Neuronal stem cell (in vitro differentiated cells): Measurements from ENCODE around the gene TOE1.

Experiments used
- DNase-seq: peaks from one replicate; pipeline ENCODE4 v3.0.0-alpha.2; 2013; ENCODE audit warnings: low spot score
- H2AFZ ChIP-seq: one replicate; pipeline ENCODE4 v1.6.1; 2013; ENCODE audit warnings: mild to moderate bottlenecking, low read length, inconsistent platforms
- H2AK5ac ChIP-seq: 2 replicates; pipeline ENCODE4 v1.6.1; 2013; ENCODE audit warnings: low read depth, mild to moderate bottlenecking, inconsistent platforms, low read length, moderate library complexity, mixed read lengths
- H2BK120ac ChIP-seq: 2 replicates; pipeline ENCODE4 v1.6.1; 2013; ENCODE audit warnings: low read depth, mild to moderate bottlenecking, inconsistent platforms, low read length, moderate library complexity, mixed read lengths
- H2BK12ac ChIP-seq: one replicate; pipeline ENCODE4 v1.6.1; 2013; ENCODE audit warnings: low read length, inconsistent platforms
- H2BK15ac ChIP-seq: 2 replicates; pipeline ENCODE4 v1.6.1; 2013; ENCODE audit warnings: mild to moderate bottlenecking, low read length, inconsistent platforms, mixed read lengths
- H2BK5ac ChIP-seq: one replicate; pipeline ENCODE4 v1.6.1; 2013; ENCODE audit warnings: inconsistent platforms, mild to moderate bottlenecking, low read length, moderate library complexity
- H3K14ac ChIP-seq: one replicate; pipeline ENCODE4 v1.6.1; 2013; ENCODE audit warnings: low read length, inconsistent platforms
- H3K18ac ChIP-seq: 2 replicates; pipeline ENCODE4 v1.6.1; 2013; ENCODE audit warnings: low read length, inconsistent platforms
- H3K23ac ChIP-seq: 2 replicates; pipeline ENCODE4 v1.6.1; 2013; ENCODE audit warnings: low read depth, mild to moderate bottlenecking, mixed read lengths, low read length, inconsistent platforms; ENCODE audit not compliant: poor library complexity
- H3K27ac ChIP-seq: replicated peaks from 3 replicates; pipeline ENCODE4 v1.5.1; 2013; ENCODE audit warnings: low read length, inconsistent platforms
- H3K27me3 ChIP-seq, 3 experiments: 2 replicates each; pipeline ENCODE4 v1.6.1; 2013; ENCODE audit warnings: low read length in 3 of 3, mild to moderate bottlenecking in 2 of 3, inconsistent platforms in 1 of 3, low read depth in 1 of 3, mixed read lengths in 1 of 3, moderate library complexity in 1 of 3; ENCODE audit not compliant: control insufficient read depth in 3 of 3, insufficient read depth in 3 of 3
- H3K36me3 ChIP-seq, 2 donors: replicated peaks in 1 of 2; 2 replicates each; pipeline ENCODE4 v1.6.1; 2013; ENCODE audit warnings: low read length in 2 of 2; ENCODE audit not compliant: control insufficient read depth in 2 of 2, insufficient read depth in 2 of 2
- H3K4ac ChIP-seq: 2 replicates; pipeline ENCODE4 v1.6.1; 2013; ENCODE audit warnings: inconsistent platforms, mild to moderate bottlenecking, low read length, moderate library complexity
- H3K4me1 ChIP-seq, 2 donors: 1 replicate in 1 of 2; 2 replicates in 1 of 2; pipeline ENCODE4 v1.6.1; 2013; ENCODE audit warnings: low read length in 2 of 2, low read depth in 1 of 2; ENCODE audit not compliant: control insufficient read depth in 2 of 2, insufficient read depth in 1 of 2
- H3K4me2 ChIP-seq: one replicate; pipeline ENCODE4 v1.6.1; 2013; ENCODE audit warnings: mild to moderate bottlenecking, low read length, inconsistent platforms; ENCODE audit not compliant: insufficient read depth, poor library complexity, severe bottlenecking
- H3K4me3 ChIP-seq, 2 donors: 2 replicates each; pipeline ENCODE4 v1.5.1; 2013; ENCODE audit warnings: low read length in 2 of 2, mild to moderate bottlenecking in 2 of 2, inconsistent platforms in 1 of 2, moderate library complexity in 1 of 2
- H3K79me1 ChIP-seq: one replicate; pipeline ENCODE4 v1.6.1; 2013; ENCODE audit warnings: low read depth, mild to moderate bottlenecking, inconsistent platforms, low read length, moderate library complexity
- H3K9ac ChIP-seq: one replicate; pipeline ENCODE4 v1.6.1; 2013; ENCODE audit warnings: mild to moderate bottlenecking, low read depth, low read length, inconsistent platforms; ENCODE audit not compliant: poor library complexity
- H3K9me3 ChIP-seq, 2 donors: replicated peaks in 1 of 2; 2 replicates each; pipeline versions ENCODE3 to v1.6.1; 2013; ENCODE audit warnings: low read length in 2 of 2, mild to moderate bottlenecking in 2 of 2, inconsistent platforms in 1 of 2, low read depth in 1 of 2, mixed read lengths in 1 of 2, moderate library complexity in 1 of 2; ENCODE audit not compliant: control insufficient read depth in 2 of 2, insufficient read depth in 1 of 2
- H4K8ac ChIP-seq: one replicate; pipeline ENCODE4 v1.6.1; 2013; ENCODE audit warnings: low read depth, mild to moderate bottlenecking, inconsistent platforms, low read length, moderate library complexity
- H4K91ac ChIP-seq: one replicate; pipeline ENCODE4 v1.6.1; 2013; ENCODE audit warnings: low read length, low read depth, mild to moderate bottlenecking, inconsistent platforms; ENCODE audit not compliant: poor library complexity
- WGBS, 2 donors: extraction: QIAGEN DNeasy Blood & Tissue Kit; methylation state at CpG; one replicate each; pipeline ENCODE4 v1.1.7; 2013; ENCODE audit warnings: missing lambda C conversion rate in 2 of 2, mixed read lengths in 1 of 2; ENCODE audit not compliant: insufficient read length in 2 of 2, insufficient replicate concordance in 1 of 2; ENCODE audit errors: extremely low coverage in 2 of 2; 5-methylcytosine and 5-hydroxymethylcytosine counted together

Gene TOE1

GRCh38 chr1:45321444-45321843 is 18.5 kb upstream of the TOE1 start:
- no peak overlapping the region for H3K4me3 ChIP-seq
- H3K4me2 ChIP-seq = no peak overlapping the region
- no peak overlapping the region for H3K23ac ChIP-seq
- H3K14ac ChIP-seq = no peak overlapping the region
- peaks cover 0 to 9% of the 10 kb centered on the region in 2 donors for H3K4me1 ChIP-seq
- H3K27ac ChIP-seq = no peak overlapping the region
- H4K91ac ChIP-seq = no peak overlapping the region
- H2BK15ac ChIP-seq = no peak overlapping the region
- peaks cover 0 to 2% of the 10 kb centered on the region in 2 donors for H3K36me3 ChIP-seq
- peaks cover 0 to 5% of the 10 kb centered on the region in 2 donors for H3K9me3 ChIP-seq
- H3K4ac ChIP-seq = no peak overlapping the region
- no peak overlapping the region for H3K18ac ChIP-seq
- H3K9ac ChIP-seq = no peak overlapping the region
- WGBS, 2 donors = no CpG with 5 or more reads among the region's 5 CpGs
- no peaks in the 10 kb centered on the region for H3K27me3 ChIP-seq
- H3K79me1 ChIP-seq = no peaks in the 10 kb centered on the region
- no peak overlapping the region for H2BK120ac ChIP-seq
- H2BK12ac ChIP-seq = no peak overlapping the region
- no peak overlapping the region for H2AFZ ChIP-seq
- no peak overlapping the region for H4K8ac ChIP-seq
- DNase-seq = no peak
- no peak overlapping the region for H2AK5ac ChIP-seq
- H2BK5ac ChIP-seq = no peak overlapping the region

- Histone ChIP-seq H2BK5ac (no peak overlapping the region), H3K4ac (no peak overlapping the region), H4K8ac (no peak overlapping the region), H4K91ac (no peak overlapping the region), H2BK12ac (no peak overlapping the region), H3K4me2 (no peak overlapping the region), H3K9ac (no peak overlapping the region), H3K9me3 (peaks cover 0 to 5% of the 10 kb centered on the region in 2 donors), H3K36me3 (peaks cover 0 to 7% of the 10 kb centered on the region in 2 donors), H3K79me1 (peaks cover 4% of the 10 kb centered on the region), H3K23ac (no peak overlapping the region), H3K27me3 (no peaks in the 10 kb centered on the region), H2BK120ac (no peak overlapping the region), H2AK5ac (no peak overlapping the region), H3K14ac (no peak overlapping the region), H3K4me1 (peaks cover 0 to 9% of the 10 kb centered on the region in 2 donors), H3K18ac (no peak overlapping the region), H3K27ac (no peak overlapping the region), H2AFZ (no peak overlapping the region), H2BK15ac (no peak overlapping the region), H3K4me3 (no peak overlapping the region)
- DNase-seq = no peak
- WGBS, 2 donors = no CpG with 5 or more reads among the region's 10 CpGs
These were observed 17.4 kb upstream of the TOE1 start for GRCh38 chr1:45322486-45323040.

DNA sequence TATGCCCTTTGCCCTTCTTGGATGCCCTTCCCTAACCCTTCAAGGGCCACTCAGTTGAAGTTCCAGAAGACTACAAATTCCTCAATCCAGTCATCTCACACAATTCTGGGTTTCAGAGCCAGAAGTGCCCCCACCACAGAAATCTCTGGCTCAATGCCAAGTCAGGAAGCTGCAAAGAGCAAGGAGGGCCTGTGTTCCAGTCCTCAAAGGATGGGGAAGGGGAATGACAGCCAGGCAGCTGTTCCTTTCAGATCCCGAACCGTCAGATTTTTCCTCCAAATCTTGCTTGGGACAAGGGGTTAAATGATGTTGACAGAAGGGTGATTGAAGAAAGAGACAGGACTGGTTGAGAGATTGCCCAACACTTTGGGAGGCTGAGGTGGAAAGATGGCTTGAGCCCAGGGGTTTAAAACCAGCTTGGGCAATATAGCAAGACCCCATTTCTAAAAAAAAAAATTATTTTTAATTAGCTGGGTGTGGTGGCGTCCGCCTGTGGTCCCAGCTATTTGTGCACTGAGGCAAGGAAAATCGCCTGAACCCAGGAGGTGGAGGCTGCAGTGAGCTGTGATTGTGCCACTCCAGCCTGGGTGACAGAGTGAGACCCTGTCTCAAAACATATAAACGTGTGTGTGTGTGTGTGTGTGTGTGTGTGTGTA is 14.0 kb upstream of the TOE1 start:
- Histone ChIP-seq H3K14ac (no peak overlapping the region), H3K4me2 (no peak overlapping the region), H2BK12ac (no peak overlapping the region), H3K4me3 (no peak overlapping the region), H3K36me3 (peaks cover 3 to 38% of the 10 kb centered on the region in 2 donors), H2AFZ (no peak overlapping the region), H3K9ac (no peak overlapping the region), H3K27ac (no peak overlapping the region), H3K18ac (peak overlapping the region; percentile 11), H2BK120ac (no peak overlapping the region), H3K23ac (no peak overlapping the region), H3K9me3 (peaks cover 0 to 5% of the 10 kb centered on the region in 2 donors), H4K91ac (no peak overlapping the region), H2BK5ac (no peak overlapping the region), H3K4ac (no peak overlapping the region), H3K79me1 (peaks cover 4% of the 10 kb centered on the region), H3K4me1 (peaks cover 0 to 25% of the 10 kb centered on the region in 2 donors), H4K8ac (no peak overlapping the region), H3K27me3 (no peaks in the 10 kb centered on the region), H2AK5ac (no peak overlapping the region), H2BK15ac (no peak overlapping the region)
- no CpG with 5 or more reads among the region's 6 CpGs for WGBS, 2 donors
- no peak for DNase-seq
